ENCODE results near the gene MYO1C. TPM values are rescaled to one million over a fixed set of nuclear protein-coding genes. Genes with fewer than 3 reads are reported as not detected.
A peak's percentile ranks its signal among the peaks of the same experiment; 100 is the strongest.

Gene MYO1C
- total and polyA plus RNA-seq, 2 donors (not counting 1 experiment from before 2014, with no cell fraction given) = 164 to 190 TPM

DNA sequence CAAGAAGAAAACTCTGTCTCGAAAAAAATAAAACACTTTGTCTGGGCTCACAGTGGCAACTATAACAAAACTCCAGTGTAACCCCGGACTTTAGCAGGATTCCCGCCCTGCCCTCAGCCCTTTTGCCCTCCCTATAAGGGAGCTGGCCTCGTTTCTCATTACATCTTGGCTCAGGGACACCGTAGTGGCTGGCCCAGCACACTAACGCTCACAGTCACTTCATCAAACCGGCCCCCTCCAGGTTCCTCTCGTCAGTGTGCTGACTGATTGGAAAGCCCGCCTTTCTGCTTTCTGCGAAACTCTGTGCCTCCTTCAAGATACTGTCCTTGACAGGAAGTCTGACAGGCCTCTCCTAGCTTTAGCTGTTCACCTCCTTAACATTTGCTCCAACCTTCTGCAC is 11.2 kb upstream of the MYO1C start:
- no peaks in the 10 kb centered on the region for H3K79me2 ChIP-seq (ENCODE audit: control insufficient read depth, insufficient read depth, low read length)
- no peak overlapping the region for H2AFZ ChIP-seq (ENCODE audit: low read length)
- H3K9me3 ChIP-seq (ENCODE audit: control insufficient read depth, insufficient read depth, low read depth, low read length) = no peaks in the 10 kb centered on the region
- TF ChIP-seq, protein P1, sequence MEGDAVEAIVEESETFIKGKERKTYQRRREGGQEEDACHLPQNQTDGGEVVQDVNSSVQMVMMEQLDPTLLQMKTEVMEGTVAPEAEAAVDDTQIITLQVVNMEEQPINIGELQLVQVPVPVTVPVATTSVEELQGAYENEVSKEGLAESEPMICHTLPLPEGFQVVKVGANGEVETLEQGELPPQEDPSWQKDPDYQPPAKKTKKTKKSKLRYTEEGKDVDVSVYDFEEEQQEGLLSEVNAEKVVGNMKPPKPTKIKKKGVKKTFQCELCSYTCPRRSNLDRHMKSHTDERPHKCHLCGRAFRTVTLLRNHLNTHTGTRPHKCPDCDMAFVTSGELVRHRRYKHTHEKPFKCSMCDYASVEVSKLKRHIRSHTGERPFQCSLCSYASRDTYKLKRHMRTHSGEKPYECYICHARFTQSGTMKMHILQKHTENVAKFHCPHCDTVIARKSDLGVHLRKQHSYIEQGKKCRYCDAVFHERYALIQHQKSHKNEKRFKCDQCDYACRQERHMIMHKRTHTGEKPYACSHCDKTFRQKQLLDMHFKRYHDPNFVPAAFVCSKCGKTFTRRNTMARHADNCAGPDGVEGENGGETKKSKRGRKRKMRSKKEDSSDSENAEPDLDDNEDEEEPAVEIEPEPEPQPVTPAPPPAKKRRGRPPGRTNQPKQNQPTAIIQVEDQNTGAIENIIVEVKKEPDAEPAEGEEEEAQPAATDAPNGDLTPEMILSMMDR (conservative IDR thresholded peaks at IDR 0.05 in 1 of 2, IDR thresholded peaks at IDR 0.05 in 1 of 2; ENCODE audit: low read depth in 1 of 2, low read length in 2 of 2) = no peak
- no peak for TF ChIP-seq EZH2 (IDR thresholded peaks at IDR 0.05; ENCODE audit: low read length, missing control alignments)
- no peaks in the 10 kb centered on the region for H3K36me3 ChIP-seq (ENCODE audit: control insufficient read depth, insufficient read depth, low read length)
- no peaks in the 10 kb centered on the region for H3K4me1 ChIP-seq (ENCODE audit: control insufficient read depth, extremely low read depth, insufficient read depth, low read length)
- no peak for DNase-seq (ENCODE audit: low read depth in 2 of 2)
- H3K4me3 ChIP-seq (replicated peaks in 1 of 4; ENCODE audit: control extremely low read depth in 1 of 4, insufficient read depth in 1 of 4, low read depth in 3 of 4, low read length in 4 of 4) = no peak overlapping the region
- no peak overlapping the region for H3K27ac ChIP-seq (ENCODE audit: insufficient read depth, low read length)
- no peak overlapping the region for H3K9ac ChIP-seq (ENCODE audit: insufficient read depth, low read length)
- H4K20me1 ChIP-seq (ENCODE audit: control insufficient read depth, extremely low read depth, insufficient read depth, low read length) = no peaks in the 10 kb centered on the region
- H3K27me3 ChIP-seq (ENCODE audit: control insufficient read depth, insufficient read depth, low read length) = no peaks in the 10 kb centered on the region
- H3K4me2 ChIP-seq (ENCODE audit: extremely low read depth, insufficient read depth, low read length) = no peak overlapping the region

DNA sequence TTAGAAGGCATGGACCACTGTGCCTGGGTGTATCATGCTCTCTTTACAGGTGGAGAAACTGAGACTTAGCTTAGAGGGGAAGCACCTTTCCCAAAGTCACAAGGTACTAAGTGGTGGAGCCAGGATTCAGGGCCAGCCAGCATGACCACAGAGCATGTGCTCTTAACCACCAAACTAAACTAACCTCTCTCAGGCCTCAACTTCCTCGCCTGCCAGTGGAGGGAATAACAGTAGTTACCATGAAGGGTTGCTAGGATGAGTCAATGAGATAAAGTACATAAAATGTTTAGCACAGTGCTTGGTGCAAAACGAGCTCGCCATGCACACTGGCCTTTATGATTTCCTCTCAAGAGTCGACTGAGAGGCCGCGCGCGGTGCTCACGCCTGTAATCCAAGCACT is 6.4 kb upstream of the MYO1C start:
- Histone ChIP-seq H3K4me3 (replicated peaks in 1 of 4; ENCODE audit: control extremely low read depth in 1 of 4, insufficient read depth in 1 of 4, low read depth in 3 of 4, low read length in 4 of 4) (no peak overlapping the region), H3K9ac (ENCODE audit: insufficient read depth, low read length) (no peak overlapping the region), H3K4me2 (ENCODE audit: extremely low read depth, insufficient read depth, low read length) (no peak overlapping the region), H2AFZ (ENCODE audit: low read length) (no peak overlapping the region), H3K79me2 (ENCODE audit: control insufficient read depth, insufficient read depth, low read length) (no peaks in the 10 kb centered on the region), H3K27ac (ENCODE audit: insufficient read depth, low read length) (no peak overlapping the region), H4K20me1 (ENCODE audit: control insufficient read depth, extremely low read depth, insufficient read depth, low read length) (no peaks in the 10 kb centered on the region), H3K4me1 (ENCODE audit: control insufficient read depth, extremely low read depth, insufficient read depth, low read length) (no peaks in the 10 kb centered on the region), H3K36me3 (ENCODE audit: control insufficient read depth, insufficient read depth, low read length) (peaks cover 6% of the 10 kb centered on the region), H3K9me3 (ENCODE audit: control insufficient read depth, insufficient read depth, low read depth, low read length) (no peaks in the 10 kb centered on the region), H3K27me3 (ENCODE audit: control insufficient read depth, insufficient read depth, low read length) (no peaks in the 10 kb centered on the region)
- peak; percentile 50 to 79 for DNase-seq (ENCODE audit: low read depth in 2 of 2)
- no peak for TF ChIP-seq EZH2 (IDR thresholded peaks at IDR 0.05; ENCODE audit: low read length, missing control alignments)
- TF ChIP-seq, protein P1 (conservative IDR thresholded peaks at IDR 0.05 in 1 of 2, IDR thresholded peaks at IDR 0.05 in 1 of 2; ENCODE audit: low read depth in 1 of 2, low read length in 2 of 2) = no peak

DNA sequence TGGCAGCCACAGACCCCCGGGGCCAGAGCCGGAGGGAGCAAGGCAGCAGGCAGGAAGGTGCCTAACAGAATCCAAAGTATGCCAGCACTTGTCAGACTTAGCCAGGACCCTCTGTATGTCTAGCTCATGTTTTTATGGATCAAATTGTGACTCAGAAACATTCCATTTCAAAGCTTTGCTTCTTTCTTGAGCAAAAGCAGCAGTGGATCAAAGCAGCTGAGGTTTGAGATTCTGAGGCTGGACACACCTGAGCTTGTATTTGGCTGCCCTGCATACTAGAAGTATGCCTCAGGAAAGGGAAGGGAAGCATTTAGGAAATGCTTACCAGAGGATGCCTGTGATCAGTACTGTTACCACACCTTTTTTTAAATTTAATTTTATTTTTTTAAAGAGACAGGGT is 5.7 kb upstream of the MYO1C start:
- Histone ChIP-seq H4K20me1 (ENCODE audit: control insufficient read depth, extremely low read depth, insufficient read depth, low read length) (no peaks in the 10 kb centered on the region), H3K79me2 (ENCODE audit: control insufficient read depth, insufficient read depth, low read length) (no peaks in the 10 kb centered on the region), H3K9ac (ENCODE audit: insufficient read depth, low read length) (no peak overlapping the region), H3K4me2 (ENCODE audit: extremely low read depth, insufficient read depth, low read length) (no peak overlapping the region), H3K9me3 (ENCODE audit: control insufficient read depth, insufficient read depth, low read depth, low read length) (no peaks in the 10 kb centered on the region), H3K27me3 (ENCODE audit: control insufficient read depth, insufficient read depth, low read length) (no peaks in the 10 kb centered on the region), H3K27ac (ENCODE audit: insufficient read depth, low read length) (no peak overlapping the region), H3K4me1 (ENCODE audit: control insufficient read depth, extremely low read depth, insufficient read depth, low read length) (no peaks in the 10 kb centered on the region), H3K4me3 (replicated peaks in 1 of 4; ENCODE audit: control extremely low read depth in 1 of 4, insufficient read depth in 1 of 4, low read depth in 3 of 4, low read length in 4 of 4) (no peak overlapping the region), H2AFZ (ENCODE audit: low read length) (no peak overlapping the region), H3K36me3 (ENCODE audit: control insufficient read depth, insufficient read depth, low read length) (peaks cover 6% of the 10 kb centered on the region)
- no peak for TF ChIP-seq EZH2 (IDR thresholded peaks at IDR 0.05; ENCODE audit: low read length, missing control alignments)
- TF ChIP-seq, protein P1 (conservative IDR thresholded peaks at IDR 0.05 in 1 of 2, IDR thresholded peaks at IDR 0.05 in 1 of 2; ENCODE audit: low read depth in 1 of 2, low read length in 2 of 2) = no peak
- no peak for DNase-seq (ENCODE audit: low read depth in 2 of 2)
